Measurements from ENCODE around the gene CITED2.

CITED2 gene

DNA sequence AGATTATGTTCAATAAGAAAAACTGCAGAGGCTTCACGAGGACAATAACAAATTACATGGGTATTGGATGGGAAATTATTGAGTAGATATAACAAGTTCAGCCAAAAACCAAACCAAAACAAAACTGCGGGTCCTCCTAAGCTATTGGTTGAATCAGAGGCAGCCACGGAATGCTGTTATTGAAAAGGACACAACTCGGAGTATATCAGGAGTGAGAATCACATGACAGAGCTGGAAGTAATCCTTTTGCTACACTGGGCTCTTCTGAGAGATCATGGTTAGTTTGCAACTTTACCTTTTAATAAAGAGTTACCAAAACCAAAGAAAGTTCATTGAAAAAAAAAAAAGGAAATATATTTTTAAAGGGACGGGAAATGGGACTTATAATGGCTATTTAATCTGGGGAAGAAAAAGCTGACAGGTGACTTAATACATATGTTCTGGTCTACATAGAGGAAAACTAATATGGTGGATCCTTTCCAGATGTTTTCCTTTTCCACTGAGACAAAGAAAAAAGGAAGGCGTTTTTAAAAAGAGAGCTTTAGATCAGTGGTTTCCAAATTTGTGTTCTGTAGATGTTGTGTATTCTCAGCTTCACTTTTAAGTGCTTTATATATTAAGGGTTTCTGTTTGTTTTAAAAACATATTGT lies 6.9 kb upstream of the CITED2 start:
- Histone ChIP-seq H3K4me3 (ENCODE audit: low read length in 2 of 2) (no peak overlapping the region), H3K27me3 (ENCODE audit: control insufficient read depth in 1 of 2, insufficient read depth in 2 of 2, low read length in 2 of 2) (no peaks in the 10 kb centered on the region), H3K9ac (ENCODE audit: low read length in 2 of 2) (no peak overlapping the region), H3K27ac (ENCODE audit: low read length) (no peak overlapping the region), H3K9me3 (ENCODE audit: control insufficient read depth in 2 of 2, low read length in 2 of 2) (no peaks in the 10 kb centered on the region), H3K4me1 (ENCODE audit: control insufficient read depth, insufficient read depth, low read length) (peaks cover 8% of the 10 kb centered on the region), H3K36me3 (ENCODE audit: control insufficient read depth in 2 of 2, insufficient read depth in 2 of 2, low read length in 2 of 2) (no peaks in the 10 kb centered on the region)

DNA sequence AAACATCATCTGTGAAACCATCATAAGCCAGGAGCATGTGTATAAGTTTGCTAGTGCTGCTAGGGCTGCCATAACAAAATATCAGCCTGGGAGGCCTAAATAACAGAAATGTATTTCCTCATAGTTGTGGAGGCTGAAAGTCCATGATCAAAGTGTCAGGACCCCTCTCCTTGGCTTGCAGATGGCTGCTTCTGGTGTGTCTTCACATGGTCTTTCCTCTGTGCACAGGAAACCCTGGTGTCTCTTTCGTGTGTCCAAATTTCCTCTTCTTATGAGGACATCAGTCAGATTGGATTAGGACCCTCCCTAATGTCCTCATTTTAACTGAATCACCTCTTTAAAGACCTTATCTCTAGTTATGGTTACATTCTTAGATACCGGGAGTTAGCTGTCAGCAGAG lies 6.2 kb upstream of the CITED2 start:
- H3K9ac ChIP-seq (ENCODE audit: low read length in 2 of 2), result no peak overlapping the region
- H3K36me3 ChIP-seq (ENCODE audit: control insufficient read depth in 2 of 2, insufficient read depth in 2 of 2, low read length in 2 of 2), result no peaks in the 10 kb centered on the region
- no peaks in the 10 kb centered on the region for H3K9me3 ChIP-seq (ENCODE audit: control insufficient read depth in 2 of 2, low read length in 2 of 2)
- H3K27ac ChIP-seq (ENCODE audit: low read length), result no peak overlapping the region
- H3K4me1 ChIP-seq (ENCODE audit: control insufficient read depth, insufficient read depth, low read length), result peaks cover 11% of the 10 kb centered on the region
- no peaks in the 10 kb centered on the region for H3K27me3 ChIP-seq (ENCODE audit: control insufficient read depth in 1 of 2, insufficient read depth in 2 of 2, low read length in 2 of 2)
- no peak overlapping the region for H3K4me3 ChIP-seq (ENCODE audit: low read length in 2 of 2)

DNA sequence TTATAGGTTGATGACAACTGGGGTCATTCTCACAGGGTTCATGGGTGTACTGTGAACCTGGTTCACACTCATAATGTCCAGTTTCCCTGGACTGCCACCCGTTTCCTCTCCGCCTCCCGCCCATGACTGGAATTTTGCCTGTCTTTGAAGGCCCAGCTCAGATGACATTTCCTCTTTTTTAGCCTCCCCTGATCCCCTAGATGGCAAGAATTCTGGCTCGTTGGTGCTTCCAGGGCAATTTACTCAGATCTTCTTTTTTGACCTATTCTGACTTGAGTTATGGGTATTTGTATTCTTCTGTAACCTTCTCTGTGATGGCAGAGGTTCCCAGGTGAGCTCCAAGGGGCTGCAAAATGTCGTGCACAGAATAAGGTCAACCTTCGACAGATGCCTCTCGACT lies 5.7 kb upstream of the CITED2 start:
- Histone ChIP-seq H3K4me3 (ENCODE audit: low read length in 2 of 2) (no peak overlapping the region), H3K9me3 (ENCODE audit: control insufficient read depth in 2 of 2, low read length in 2 of 2) (no peaks in the 10 kb centered on the region)

DNA sequence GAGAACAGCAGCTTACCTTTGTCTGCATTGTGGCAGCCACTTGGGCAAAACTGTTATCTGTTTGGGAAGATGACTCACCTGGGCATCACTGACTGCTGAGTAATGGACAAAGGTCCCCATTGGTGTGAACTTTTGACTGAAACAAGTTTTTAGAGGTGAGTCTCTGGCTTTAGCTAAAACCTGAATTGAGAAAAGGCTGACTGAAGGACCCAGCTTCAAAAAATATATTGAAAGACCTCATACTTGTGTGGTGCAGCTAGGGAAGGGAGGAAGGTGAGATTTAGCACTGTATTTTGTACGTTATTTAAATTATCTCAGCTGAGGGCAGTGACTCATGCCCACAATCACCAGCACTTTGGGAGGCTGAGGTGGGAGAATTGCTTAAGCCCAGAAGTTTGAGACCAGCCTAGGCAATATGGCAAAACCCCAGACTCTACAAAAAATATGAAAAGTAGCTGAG lies 4.5 kb upstream of the CITED2 start:
- no peak overlapping the region for H3K27ac ChIP-seq (ENCODE audit: low read length)

More for the DNA sequence above, 5.7 kb upstream of the CITED2 start:
- Histone ChIP-seq H3K36me3 (ENCODE audit: control insufficient read depth in 2 of 2, insufficient read depth in 2 of 2, low read length in 2 of 2) (no peaks in the 10 kb centered on the region), H3K27me3 (ENCODE audit: control insufficient read depth in 1 of 2, insufficient read depth in 2 of 2, low read length in 2 of 2) (no peaks in the 10 kb centered on the region), H3K27ac (ENCODE audit: low read length) (no peak overlapping the region), H3K9ac (ENCODE audit: low read length in 2 of 2) (no peak overlapping the region), H3K4me1 (ENCODE audit: control insufficient read depth, insufficient read depth, low read length) (peaks cover 11% of the 10 kb centered on the region)

DNA sequence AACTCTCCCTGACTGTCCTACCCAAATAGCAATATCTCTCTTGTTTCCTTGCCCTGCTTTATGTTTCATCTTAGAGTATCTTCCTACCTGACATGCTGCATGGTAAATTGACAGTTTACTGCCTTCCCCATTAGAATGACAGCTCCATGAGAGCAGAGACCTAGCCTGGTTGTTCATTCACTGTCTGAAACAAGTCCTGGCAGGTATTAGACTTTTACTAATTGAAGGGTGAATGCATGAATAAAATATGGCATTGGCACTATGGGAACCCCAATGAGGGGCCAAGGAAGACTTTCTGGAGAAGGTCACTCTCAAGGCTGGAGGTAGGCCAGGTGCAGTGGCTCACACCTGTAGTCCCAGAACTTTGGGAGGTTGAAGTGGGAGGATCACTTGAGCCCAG lies 3.8 kb upstream of the CITED2 start:
- no peaks in the 10 kb centered on the region for H3K9me3 ChIP-seq (ENCODE audit: control insufficient read depth in 2 of 2, low read length in 2 of 2)
- H3K4me3 ChIP-seq (ENCODE audit: low read length in 2 of 2), result no peak overlapping the region
- peaks cover 4 to 5% of the 10 kb centered on the region in 2 donors for H3K36me3 ChIP-seq (ENCODE audit: control insufficient read depth in 2 of 2, insufficient read depth in 2 of 2, low read length in 2 of 2)
- no peak overlapping the region for H3K9ac ChIP-seq (ENCODE audit: low read length in 2 of 2)
- H3K27ac ChIP-seq (ENCODE audit: low read length), result no peak overlapping the region
- no peaks in the 10 kb centered on the region for H3K27me3 ChIP-seq (ENCODE audit: control insufficient read depth in 1 of 2, insufficient read depth in 2 of 2, low read length in 2 of 2)
- H3K4me1 ChIP-seq (ENCODE audit: control insufficient read depth, insufficient read depth, low read length), result peaks cover 11% of the 10 kb centered on the region

More for the DNA sequence above, 4.5 kb upstream of the CITED2 start:
- Histone ChIP-seq H3K4me1 (ENCODE audit: control insufficient read depth, insufficient read depth, low read length) (peaks cover 11% of the 10 kb centered on the region), H3K4me3 (ENCODE audit: low read length in 2 of 2) (no peak overlapping the region), H3K27me3 (ENCODE audit: control insufficient read depth in 1 of 2, insufficient read depth in 2 of 2, low read length in 2 of 2) (no peaks in the 10 kb centered on the region), H3K9me3 (ENCODE audit: control insufficient read depth in 2 of 2, low read length in 2 of 2) (no peaks in the 10 kb centered on the region), H3K9ac (ENCODE audit: low read length in 2 of 2) (no peak overlapping the region), H3K36me3 (ENCODE audit: control insufficient read depth in 2 of 2, insufficient read depth in 2 of 2, low read length in 2 of 2) (no peaks in the 10 kb centered on the region)

DNA sequence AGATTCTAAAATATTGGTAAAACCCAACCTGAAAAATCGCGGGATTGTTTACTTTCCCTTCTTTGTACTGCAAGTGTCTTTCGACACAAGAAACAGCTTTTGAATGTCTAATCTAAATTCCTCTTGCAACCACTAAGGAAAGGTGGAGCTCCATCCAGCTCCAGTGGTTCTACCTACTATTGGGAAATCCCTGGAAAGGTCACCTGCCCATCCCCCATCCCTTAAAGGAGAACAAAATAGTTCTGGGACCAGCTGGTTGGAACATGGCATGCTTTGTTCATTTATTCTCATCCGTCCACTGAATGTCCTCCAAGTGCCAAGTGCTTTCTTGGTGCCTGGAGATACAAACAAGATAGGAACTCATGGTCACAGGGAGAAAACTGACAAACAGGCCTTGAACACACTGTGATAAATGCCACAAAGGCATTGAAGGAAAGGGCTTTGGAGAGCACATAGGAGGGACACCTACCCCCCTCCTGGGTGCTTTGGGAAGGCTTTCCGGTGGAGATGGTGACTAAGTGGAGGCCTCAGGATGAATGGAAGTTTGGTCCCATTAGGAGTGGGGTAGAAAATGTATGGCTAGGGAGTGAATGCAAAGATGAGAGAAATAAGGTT lies 2.3 kb upstream of the CITED2 start:
- H3K4me1 ChIP-seq (ENCODE audit: control insufficient read depth, insufficient read depth, low read length), result peaks cover 11% of the 10 kb centered on the region
- no peaks in the 10 kb centered on the region for H3K27me3 ChIP-seq (ENCODE audit: control insufficient read depth in 1 of 2, insufficient read depth in 2 of 2, low read length in 2 of 2)
- peak overlapping the region in 1 of 2 donors; percentile 77 for H3K9ac ChIP-seq (ENCODE audit: low read length in 2 of 2)
- H3K4me3 ChIP-seq (ENCODE audit: low read length in 2 of 2), result peak overlapping the region; percentile 96 to 99
- peak overlapping the region; percentile 97 for H3K27ac ChIP-seq (ENCODE audit: low read length)
- H3K9me3 ChIP-seq (ENCODE audit: control insufficient read depth in 2 of 2, low read length in 2 of 2), result no peaks in the 10 kb centered on the region
- H3K36me3 ChIP-seq (ENCODE audit: control insufficient read depth in 2 of 2, insufficient read depth in 2 of 2, low read length in 2 of 2), result peaks cover 4 to 13% of the 10 kb centered on the region in 2 donors

DNA sequence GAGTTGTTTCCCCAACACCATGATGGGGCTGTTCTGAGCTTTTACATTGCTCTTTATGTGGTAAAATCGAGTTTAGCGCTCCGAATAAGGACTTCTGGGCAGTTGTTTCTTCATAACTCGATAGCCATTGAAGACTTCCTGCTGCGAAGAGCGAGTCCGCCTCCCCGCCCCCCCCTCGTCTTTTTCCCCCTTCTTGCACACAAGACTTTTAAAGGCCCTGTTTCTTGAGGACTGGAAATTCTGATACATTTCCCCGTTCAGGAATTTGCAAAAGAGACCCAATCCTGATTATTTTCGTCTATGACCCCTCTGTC lies 1.5 kb upstream of the CITED2 start:
- H3K9me3 ChIP-seq (ENCODE audit: control insufficient read depth in 2 of 2, low read length in 2 of 2), result no peaks in the 10 kb centered on the region
- peaks cover 4 to 20% of the 10 kb centered on the region in 2 donors for H3K36me3 ChIP-seq (ENCODE audit: control insufficient read depth in 2 of 2, insufficient read depth in 2 of 2, low read length in 2 of 2)
- peak overlapping the region; percentile 97 for H3K27ac ChIP-seq (ENCODE audit: low read length)

DNA sequence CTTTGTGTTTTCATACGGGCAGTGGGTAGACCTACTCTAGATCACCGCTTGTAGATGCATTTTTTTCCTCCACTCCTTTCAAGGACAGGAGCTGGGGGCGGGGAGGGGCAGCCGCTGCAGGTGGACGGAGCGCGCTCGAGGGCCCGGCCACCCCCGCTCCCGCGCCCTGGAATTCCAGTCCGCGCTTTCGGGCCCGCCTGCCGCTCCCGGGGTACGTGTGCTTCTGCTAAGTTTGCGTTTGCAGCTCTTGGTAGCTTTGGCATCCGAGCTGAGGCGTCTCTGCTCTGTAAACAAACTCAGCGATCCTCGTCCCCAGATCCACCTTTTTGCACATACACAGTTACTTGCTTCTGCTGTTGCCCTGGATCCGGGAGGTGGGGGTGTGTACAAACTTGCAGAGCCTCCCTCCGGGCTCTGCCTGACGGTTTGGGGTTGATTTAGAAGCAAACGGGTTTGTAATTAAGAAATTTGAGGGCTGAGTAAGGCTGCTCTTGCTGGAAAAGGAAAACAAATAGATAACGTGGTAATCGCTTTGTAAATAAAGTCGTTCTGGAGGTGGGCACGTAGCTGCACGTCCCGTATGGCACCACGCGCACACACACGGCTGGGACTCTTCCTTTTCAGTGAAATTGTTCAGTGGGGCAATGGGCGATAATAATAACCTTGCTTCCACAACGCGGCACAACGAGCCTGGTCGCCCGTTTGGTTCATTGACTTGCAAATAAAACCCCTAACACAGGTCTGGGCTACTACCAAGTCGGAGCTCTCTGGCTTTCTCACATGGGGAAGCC lies 973 bp upstream of the CITED2 start:
- peak overlapping the region; percentile 97 for H3K27ac ChIP-seq (ENCODE audit: low read length)
- peaks cover 13% of the 10 kb centered on the region for H3K4me1 ChIP-seq (ENCODE audit: control insufficient read depth, insufficient read depth, low read length)
- H3K9ac ChIP-seq (ENCODE audit: low read length in 2 of 2), result peak overlapping the region; percentile 77 to 97
- no peaks in the 10 kb centered on the region for H3K9me3 ChIP-seq (ENCODE audit: control insufficient read depth in 2 of 2, low read length in 2 of 2)
- H3K27me3 ChIP-seq (ENCODE audit: control insufficient read depth in 1 of 2, insufficient read depth in 2 of 2, low read length in 2 of 2), result no peaks in the 10 kb centered on the region
- peak overlapping the region; percentile 96 to 99 for H3K4me3 ChIP-seq (ENCODE audit: low read length in 2 of 2)
- peaks cover 4 to 20% of the 10 kb centered on the region in 2 donors for H3K36me3 ChIP-seq (ENCODE audit: control insufficient read depth in 2 of 2, insufficient read depth in 2 of 2, low read length in 2 of 2)

More for the DNA sequence above, 1.5 kb upstream of the CITED2 start:
- Histone ChIP-seq H3K4me3 (ENCODE audit: low read length in 2 of 2) (peak overlapping the region; percentile 96 to 99), H3K4me1 (ENCODE audit: control insufficient read depth, insufficient read depth, low read length) (peaks cover 11% of the 10 kb centered on the region), H3K27me3 (ENCODE audit: control insufficient read depth in 1 of 2, insufficient read depth in 2 of 2, low read length in 2 of 2) (no peaks in the 10 kb centered on the region), H3K9ac (ENCODE audit: low read length in 2 of 2) (peak overlapping the region; percentile 77 to 97)

DNA sequence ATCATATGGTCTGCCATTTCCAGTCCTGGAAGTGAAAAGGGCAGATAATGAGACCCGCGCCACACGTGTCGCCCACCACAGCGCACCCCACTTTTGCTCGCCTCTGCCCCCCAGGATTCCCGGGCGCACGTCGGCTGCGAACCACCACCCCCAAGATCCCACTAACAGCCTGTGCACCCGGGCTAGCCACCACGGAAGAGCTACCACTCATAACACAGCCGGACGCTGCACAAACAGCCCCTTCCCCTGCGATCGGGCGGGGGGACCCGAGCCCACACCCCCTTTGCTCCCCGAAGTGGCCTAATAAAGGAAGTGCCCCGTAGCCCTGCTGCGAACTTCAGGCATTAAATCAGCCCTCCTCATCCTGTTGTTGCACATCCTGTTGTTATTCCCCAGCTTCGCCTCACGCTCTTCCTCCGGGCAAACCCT lies 506 bp downstream of the CITED2 start:
- H3K4me3 ChIP-seq (ENCODE audit: low read length in 2 of 2), result peak overlapping the region; percentile 96 to 99
- H3K27me3 ChIP-seq (ENCODE audit: control insufficient read depth in 1 of 2, insufficient read depth in 2 of 2, low read length in 2 of 2), result no peaks in the 10 kb centered on the region
- H3K27ac ChIP-seq (ENCODE audit: low read length), result peak overlapping the region; percentile 97
- H3K4me1 ChIP-seq (ENCODE audit: control insufficient read depth, insufficient read depth, low read length), result peaks cover 17% of the 10 kb centered on the region
- no peaks in the 10 kb centered on the region for H3K9me3 ChIP-seq (ENCODE audit: control insufficient read depth in 2 of 2, low read length in 2 of 2)
- peak overlapping the region; percentile 77 to 95 for H3K9ac ChIP-seq (ENCODE audit: low read length in 2 of 2)
- H3K36me3 ChIP-seq (ENCODE audit: control insufficient read depth in 2 of 2, insufficient read depth in 2 of 2, low read length in 2 of 2), result peaks cover 4 to 20% of the 10 kb centered on the region in 2 donors

DNA sequence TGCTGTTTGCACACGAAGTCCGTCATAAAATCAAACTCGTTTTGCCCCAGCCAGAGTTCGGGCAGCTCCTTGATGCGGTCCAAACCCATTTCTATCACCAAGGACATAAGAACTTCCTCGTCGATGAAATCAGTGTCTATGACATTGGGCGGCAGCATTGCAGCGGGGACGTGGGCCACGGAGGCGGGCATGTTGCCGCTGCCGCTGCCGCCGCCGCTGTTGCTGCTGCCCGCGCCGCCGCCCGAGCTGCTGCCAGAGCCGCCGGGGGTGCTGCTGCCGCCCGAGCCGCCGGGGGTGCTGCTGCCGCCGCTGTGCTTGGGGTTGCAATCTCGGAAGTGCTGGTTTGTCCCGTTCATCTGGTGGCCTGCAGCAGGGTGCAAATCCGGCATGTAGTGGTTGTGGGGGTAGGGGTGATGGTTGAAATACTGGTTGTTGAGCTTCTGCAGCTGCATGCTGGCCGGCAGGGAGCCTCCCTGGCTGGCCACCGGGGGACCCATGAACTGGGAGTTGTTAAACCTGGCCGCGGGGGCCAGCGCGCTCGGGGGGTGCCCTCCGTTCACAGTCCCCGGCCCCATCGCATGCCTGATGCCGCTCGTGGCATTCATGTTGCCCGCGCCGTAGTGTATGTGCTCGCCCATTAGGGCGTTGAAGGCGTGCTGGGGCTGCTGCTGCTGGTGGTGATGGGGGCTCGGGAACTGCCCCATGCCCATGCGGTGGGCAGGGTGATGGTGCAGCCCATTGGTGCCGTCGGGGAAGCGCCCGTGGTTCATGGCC lies 1.1 kb downstream of the CITED2 start:
- Histone ChIP-seq H3K9ac (ENCODE audit: low read length in 2 of 2) (peak overlapping the region; percentile 77 to 95), H3K4me3 (ENCODE audit: low read length in 2 of 2) (peak overlapping the region; percentile 96 to 99), H3K9me3 (ENCODE audit: control insufficient read depth in 2 of 2, low read length in 2 of 2) (no peaks in the 10 kb centered on the region), H3K4me1 (ENCODE audit: control insufficient read depth, insufficient read depth, low read length) (peaks cover 17% of the 10 kb centered on the region), H3K27me3 (ENCODE audit: control insufficient read depth in 1 of 2, insufficient read depth in 2 of 2, low read length in 2 of 2) (no peaks in the 10 kb centered on the region), H3K36me3 (ENCODE audit: control insufficient read depth in 2 of 2, insufficient read depth in 2 of 2, low read length in 2 of 2) (peaks cover 4 to 20% of the 10 kb centered on the region in 2 donors), H3K27ac (ENCODE audit: low read length) (peak overlapping the region; percentile 97)
